ENCODE results near the gene KRTAP6-2. TPM values are rescaled to one million over a fixed set of nuclear protein-coding genes. Genes with fewer than 3 reads are reported as not detected.

KRTAP6-2 gene
- total RNA-seq = not detected in 2 replicates

GRCh38 chr21:30598802-30599201, at the start of gene KRTAP6-2:
Gene KRTAP6-2, minus strand, starts transcription at chr21:30598902. Its CDS starts 28 bp downstream, at chr21:30598874.

DNA sequence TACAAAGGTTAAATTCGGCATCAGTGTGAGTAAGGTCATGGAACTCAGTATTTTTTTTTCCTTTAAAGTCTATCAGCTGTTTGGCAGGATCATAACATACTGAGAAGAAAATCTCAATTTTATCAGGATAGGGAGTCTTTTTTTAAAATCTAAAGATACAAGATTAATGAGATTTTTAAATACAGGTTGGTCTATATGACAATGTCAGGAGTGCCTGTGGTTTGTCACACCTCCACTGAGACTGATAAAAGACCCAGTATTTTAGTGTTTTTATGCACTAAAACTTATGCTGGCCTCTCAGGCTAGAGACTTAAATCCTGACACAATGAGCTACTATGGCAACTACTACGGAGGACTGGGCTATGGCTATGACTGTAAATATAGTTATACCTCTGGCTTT, 43.9 kb upstream of the KRTAP6-2 start, which contains the start of gene KRTAP20-3:
TSS of gene KRTAP20-3 (plus strand) at position 301 of the 400 bp plus-strand sequence.

DNA sequence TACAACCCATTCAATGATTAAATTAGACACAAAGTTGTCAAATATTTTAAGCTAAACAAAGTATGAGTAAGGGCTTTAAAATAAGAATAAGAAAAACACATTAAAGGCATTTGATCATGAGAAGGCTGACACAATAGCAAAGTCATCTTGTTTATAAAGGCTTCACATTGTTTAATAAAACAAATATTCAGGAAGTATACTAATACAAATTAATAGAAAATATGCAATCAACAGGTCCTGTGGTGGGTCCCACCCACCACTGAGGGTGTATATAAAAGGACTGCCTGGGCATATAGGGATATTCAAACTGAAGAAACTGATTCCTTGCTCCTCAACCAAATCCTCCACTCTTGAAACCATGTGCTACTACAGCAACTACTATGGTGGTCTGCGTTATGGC, 36.2 kb upstream of the KRTAP6-2 start, which contains the start of gene KRTAP20-2:
TSS of gene KRTAP20-2 (plus strand) at position 301 of the 400 bp plus-strand sequence. CDS start at position 359, 58 bp downstream.

GRCh38 chr21:30620522-30620921, 21.8 kb upstream of the KRTAP6-2 start, which contains the start of gene KRTAP20-4:
Gene KRTAP20-4, plus strand, starts transcription at chr21:30620627.

DNA sequence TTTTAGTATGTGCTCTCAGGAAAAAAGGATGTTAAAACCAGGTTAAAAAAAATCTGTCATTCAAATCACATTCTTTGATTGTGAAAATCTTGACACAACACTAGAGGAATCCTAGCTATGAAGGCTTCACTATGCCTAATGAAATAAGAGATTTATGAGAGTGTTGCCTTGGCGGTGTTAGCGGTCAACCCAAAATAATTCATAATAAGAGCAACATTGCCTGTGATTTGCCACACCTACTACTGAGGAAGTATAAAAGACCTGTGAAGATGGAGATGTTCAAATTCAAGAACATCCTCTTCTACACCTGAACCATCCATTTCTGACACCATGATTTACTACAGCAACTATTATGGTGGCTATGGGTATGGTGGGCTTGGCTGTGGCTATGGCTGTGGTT, 17.4 kb upstream of the KRTAP6-2 start, which contains the start of gene KRTAP20-1:
TSS of gene KRTAP20-1 (plus strand) at position 301 of the 400 bp plus-strand sequence. CDS start at position 331, 30 bp downstream.

GRCh38 chr21:30613836-30614235, 15.1 kb upstream of the KRTAP6-2 start, which contains the start of gene KRTAP6-1:
Gene KRTAP6-1, minus strand, starts transcription at chr21:30613930. Its CDS starts 26 bp downstream, at chr21:30613904.

DNA sequence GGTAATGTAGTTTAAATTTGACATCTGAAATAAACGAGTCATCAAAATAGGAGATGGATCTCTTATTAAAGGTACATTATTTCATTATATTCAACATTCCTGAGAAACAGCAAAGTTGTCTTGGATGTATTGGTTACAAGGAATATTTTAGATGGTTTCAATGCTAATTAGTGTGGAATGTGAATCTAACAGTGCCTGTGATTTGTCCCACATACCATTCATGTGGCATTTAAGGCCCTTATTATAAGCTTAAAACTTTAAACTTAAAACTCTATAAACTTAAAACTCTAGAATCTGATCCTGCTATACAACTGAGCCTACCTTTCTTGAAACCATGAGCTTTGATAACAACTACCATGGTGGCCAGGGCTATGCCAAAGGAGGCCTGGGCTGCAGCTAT, 2.1 kb upstream of the KRTAP6-2 start, which contains the start of gene KRTAP22-1:
TSS of gene KRTAP22-1 (plus strand) at position 301 of the 400 bp plus-strand sequence.

GRCh38 chr21:30592140-30592539, 6.6 kb downstream of the KRTAP6-2 start, which contains the start of gene KRTAP6-3:
Gene KRTAP6-3, plus strand, starts transcription at chr21:30592440. Its CDS starts 6 bp downstream, at chr21:30592446.

GRCh38 chr21:30590297-30590696, 8.4 kb downstream of the KRTAP6-2 start, which contains the start of gene KRTAP22-2:
Gene KRTAP22-2, minus strand, starts transcription at chr21:30590397.

GRCh38 chr21:30561264-30561895, 37.3 kb downstream of the KRTAP6-2 start, which contains the start of gene KRTAP19-7:
Gene KRTAP19-7, minus strand, starts transcription at chr21:30561314. Its CDS starts 25 bp downstream, at chr21:30561289.

Small RNA genes lying within 50 kb of the gene (small RNA-seq; reads per million reads assigned to genes)
- not detected for gene KRTAP20-1
- not detected for gene KRTAP20-3
- gene KRTAP20-4 = not detected
- not detected for gene KRTAP22-1
- not detected for gene KRTAP22-2

Other genes starting within 250 kb of the KRTAP6-2 start
- gene KRTAP13-2, start 226.6 kb downstream of the KRTAP6-2 start, total RNA-seq = not detected in 2 replicates
- not detected in 2 replicates for gene KRTAP13-1, start 202.9 kb downstream of the KRTAP6-2 start, total RNA-seq
- not detected in 2 replicates for gene KRTAP13-3, start 173.0 kb downstream of the KRTAP6-2 start, total RNA-seq
- gene KRTAP13-4, start 168.7 kb downstream of the KRTAP6-2 start, total RNA-seq = not detected in 2 replicates
- not detected in 2 replicates for gene KRTAP15-1, start 158.6 kb downstream of the KRTAP6-2 start, total RNA-seq
- not detected in 2 replicates for gene KRTAP19-1, start 118.5 kb downstream of the KRTAP6-2 start, total RNA-seq
- not detected in 2 replicates for gene KRTAP19-2, start 111.5 kb downstream of the KRTAP6-2 start, total RNA-seq
- gene KRTAP19-3, start 106.9 kb downstream of the KRTAP6-2 start, total RNA-seq = not detected in 2 replicates
- gene KRTAP19-4, start 101.7 kb downstream of the KRTAP6-2 start, total RNA-seq = not detected in 2 replicates
- gene KRTAP19-5, start 96.8 kb downstream of the KRTAP6-2 start, total RNA-seq = not detected in 2 replicates
- gene KRTAP19-6, start 57.0 kb downstream of the KRTAP6-2 start, total RNA-seq = not detected in 2 replicates
- gene KRTAP19-7, start 37.6 kb downstream of the KRTAP6-2 start, total RNA-seq = not detected in 2 replicates
- not detected in 2 replicates for gene KRTAP22-2, start 8.5 kb downstream of the KRTAP6-2 start, total RNA-seq
- not detected in 2 replicates for gene KRTAP6-3, start 6.5 kb downstream of the KRTAP6-2 start, total RNA-seq
- gene KRTAP22-1, start 2.2 kb upstream of the KRTAP6-2 start, total RNA-seq = not detected in 2 replicates
- not detected in 2 replicates for gene KRTAP6-1, start 15.0 kb upstream of the KRTAP6-2 start, total RNA-seq
- not detected in 2 replicates for gene KRTAP20-1, start 17.5 kb upstream of the KRTAP6-2 start, total RNA-seq
- not detected in 2 replicates for gene KRTAP20-4, start 21.7 kb upstream of the KRTAP6-2 start, total RNA-seq
- gene KRTAP20-2, start 36.3 kb upstream of the KRTAP6-2 start, total RNA-seq = not detected in 2 replicates
- gene KRTAP20-3, start 44.0 kb upstream of the KRTAP6-2 start, total RNA-seq = not detected in 2 replicates
- gene KRTAP21-3, start 119.9 kb upstream of the KRTAP6-2 start, total RNA-seq = not detected in 2 replicates
- gene KRTAP21-2, start 148.4 kb upstream of the KRTAP6-2 start, total RNA-seq = not detected in 2 replicates
- not detected in 2 replicates for gene KRTAP21-1, start 156.5 kb upstream of the KRTAP6-2 start, total RNA-seq
- not detected in 2 replicates for gene KRTAP8-1, start 214.4 kb upstream of the KRTAP6-2 start, total RNA-seq
- not detected in 2 replicates for gene KRTAP7-1, start 230.9 kb upstream of the KRTAP6-2 start, total RNA-seq